H1 (cell line): ENCODE results near the gene PIAS2. TPM values are rescaled to one million over a fixed set of nuclear protein-coding genes. Genes with fewer than 3 reads are reported as not detected.

Source experiments
- CTCF ChIA-PET: fragments of 300-600 bp; sonication (Branson Sonifier 250); formaldehyde crosslinking; loops from one replicate; lab custom pipeline; 2021; ENCODE audit not compliant: partially characterized antibody; lab: Charles Lee
- POLR2A ChIA-PET: fragments of 300-600 bp; sonication (Branson Sonifier 250); formaldehyde crosslinking; loops from one replicate; lab custom pipeline; 2021; ENCODE audit warnings: inconsistent platforms; ENCODE audit not compliant: partially characterized antibody; lab: Charles Lee
- DNase-seq, 2 experiments: peaks; one replicate each; pipeline versions ENCODE4 v3.0.0 to v3.0.0-alpha.2; 2010 to 2022; ENCODE audit warnings: low spot score in 2 of 2, low read depth in 1 of 2, mixed read lengths in 1 of 2
- FAIRE-seq: peaks from 2 replicates; lab custom pipeline; 2011; peaks lifted over from hg19 to GRCh38; lab: Jason Lieb, UNC
- H2AFZ ChIP-seq: 2 replicates; pipeline ENCODE4 v1.8.1; 2012; ENCODE audit warnings: low read length, inconsistent platforms
- H2AK5ac ChIP-seq: 2 replicates; pipeline ENCODE4 v1.6.1; 2013; ENCODE audit warnings: low read depth, low read length
- H2BK120ac ChIP-seq: replicated peaks from 2 replicates; pipeline ENCODE3; 2013; ENCODE audit warnings: low read depth, low read length, inconsistent platforms
- H2BK12ac ChIP-seq: 2 replicates; pipeline ENCODE4 v1.6.1; 2013; ENCODE audit warnings: low read depth, low read length
- H2BK15ac ChIP-seq: 2 replicates; pipeline ENCODE4 v1.6.1; 2013; ENCODE audit warnings: low read length
- H2BK20ac ChIP-seq: 2 replicates; pipeline ENCODE4 v1.6.1; 2013; ENCODE audit warnings: low read length
- H2BK5ac ChIP-seq: 2 replicates; pipeline ENCODE4 v1.6.1; 2013; ENCODE audit warnings: low read depth, low read length
- H3K14ac ChIP-seq: 2 replicates; pipeline ENCODE4 v1.6.1; 2013; ENCODE audit warnings: inconsistent platforms; ENCODE audit not compliant: insufficient read length
- H3K18ac ChIP-seq: 2 replicates; pipeline ENCODE4 v1.6.1; 2013; ENCODE audit warnings: low read length; ENCODE audit errors: extremely low read depth
- H3K23ac ChIP-seq: 2 replicates; pipeline ENCODE4 v1.6.1; 2013; ENCODE audit warnings: inconsistent platforms; ENCODE audit not compliant: insufficient read length
- H3K23me2 ChIP-seq: 2 replicates; pipeline ENCODE4 v1.6.1; 2013; ENCODE audit warnings: low read depth, low read length
- H3K27ac ChIP-seq: 2 replicates; pipeline ENCODE4 v1.6.1; 2011; ENCODE audit warnings: low read depth, low read length, inconsistent platforms
- H3K27me3 ChIP-seq, 4 experiments: replicated peaks in 1 of 4; 1 replicate in 1 of 4; 2 replicates in 3 of 4; pipeline versions ENCODE4 v1.6.1 to v1.8.1; 2011 to 2013; ENCODE audit warnings: low read length in 3 of 4, mild to moderate bottlenecking in 3 of 4, inconsistent platforms in 2 of 4, mixed read lengths in 2 of 4, moderate library complexity in 1 of 4; ENCODE audit not compliant: control insufficient read depth in 3 of 4, insufficient read depth in 3 of 4; ENCODE audit errors: extremely low read depth in 1 of 4
- H3K36me3 ChIP-seq, 4 experiments: 2 replicates each; pipeline versions ENCODE4 v1.6.1 to v1.8.1; 2011 to 2013; ENCODE audit warnings: mild to moderate bottlenecking in 4 of 4, low read length in 3 of 4, moderate library complexity in 2 of 4, control low read depth in 1 of 4, inconsistent platforms in 1 of 4; ENCODE audit not compliant: insufficient read depth in 4 of 4, control insufficient read depth in 2 of 4
- H3K4ac ChIP-seq: replicated peaks from 2 replicates; pipeline ENCODE3; 2013; ENCODE audit warnings: low read length, low read depth, mixed read lengths, inconsistent platforms; ENCODE audit not compliant: insufficient read length
- H3K4me1 ChIP-seq, 4 experiments: replicated peaks in 1 of 4; 1 replicate in 1 of 4; 2 replicates in 3 of 4; pipeline versions ENCODE4 v1.6.1 to v1.8.1; 2011 to 2013; ENCODE audit warnings: low read length in 3 of 4, inconsistent platforms in 2 of 4, mixed read lengths in 1 of 4; ENCODE audit not compliant: insufficient read depth in 4 of 4, control insufficient read depth in 3 of 4
- H3K4me2 ChIP-seq, 2 experiments: 2 replicates each; pipeline versions ENCODE4 v1.6.1 to v1.8.1; 2011 to 2013; ENCODE audit warnings: low read depth in 2 of 2, low read length in 2 of 2, control low read depth in 1 of 2, inconsistent platforms in 1 of 2, mild to moderate bottlenecking in 1 of 2; ENCODE audit not compliant: insufficient read depth in 1 of 2
- H3K4me3 ChIP-seq, 4 experiments: fragments of 200-600, 300-600 bp in 1 of 4; sonication (generic), shearing (Covaris generic), sonication (Bioruptor Twin) in 1 of 4; 2 replicates each; pipeline versions ENCODE4 v1.5.1 to v1.8.1; 2011 to 2016; ENCODE audit warnings: low read length in 4 of 4, low read depth in 3 of 4, control low read depth in 2 of 4, inconsistent platforms in 2 of 4, mild to moderate bottlenecking in 2 of 4, mixed read lengths in 1 of 4, moderate library complexity in 1 of 4; ENCODE audit not compliant: insufficient read depth in 2 of 4; ENCODE audit errors: extremely low read depth in 1 of 4
- H3K56ac ChIP-seq: replicated peaks from 2 replicates; pipeline ENCODE3; 2013; ENCODE audit warnings: low read depth, mild to moderate bottlenecking, mixed read lengths, low read length, inconsistent platforms; ENCODE audit not compliant: insufficient read length
- H3K79me1 ChIP-seq: 2 replicates; pipeline ENCODE4 v1.6.1; 2013; ENCODE audit warnings: low read depth, low read length, control low read depth
- H3K79me2 ChIP-seq, 2 experiments: 2 replicates each; pipeline versions ENCODE4 v1.6.1 to v1.8.1; 2012 to 2013; ENCODE audit warnings: low read length in 2 of 2, mild to moderate bottlenecking in 2 of 2, inconsistent platforms in 1 of 2; ENCODE audit not compliant: insufficient read depth in 2 of 2, control insufficient read depth in 1 of 2
- H3K9ac ChIP-seq, 4 experiments: replicated peaks in 1 of 4; 1 replicate in 1 of 4; 2 replicates in 3 of 4; pipeline versions ENCODE4 v1.6.1 to v1.8.1; 2011 to 2013; ENCODE audit warnings: low read depth in 3 of 4, low read length in 3 of 4, control low read depth in 2 of 4, mild to moderate bottlenecking in 2 of 4, moderate library complexity in 2 of 4, inconsistent platforms in 1 of 4; ENCODE audit errors: extremely low read depth in 1 of 4
- H3K9me3 ChIP-seq, 2 experiments: 2 replicates each; pipeline versions ENCODE4 v1.6.1 to v1.8.1; 2012 to 2013; ENCODE audit warnings: mild to moderate bottlenecking in 2 of 2, moderate library complexity in 2 of 2, control low read depth in 1 of 2, inconsistent platforms in 1 of 2, low read depth in 1 of 2, low read length in 1 of 2, mixed read lengths in 1 of 2; ENCODE audit not compliant: insufficient read depth in 2 of 2
- H4K20me1 ChIP-seq, 2 experiments: replicated peaks in 1 of 2; 2 replicates each; pipeline versions ENCODE3 to v1.8.1; 2011 to 2013; ENCODE audit warnings: inconsistent platforms in 2 of 2, low read length in 2 of 2, mild to moderate bottlenecking in 1 of 2; ENCODE audit not compliant: insufficient read depth in 2 of 2, control insufficient read depth in 1 of 2
- H4K5ac ChIP-seq: 2 replicates; pipeline ENCODE4 v1.6.1; 2013; ENCODE audit warnings: low read length, low read depth, mixed read lengths, inconsistent platforms; ENCODE audit not compliant: insufficient read length
- H4K8ac ChIP-seq: 2 replicates; pipeline ENCODE4 v1.8.0; 2013; ENCODE audit warnings: mild to moderate bottlenecking, moderate library complexity, low read length, inconsistent platforms; ENCODE audit not compliant: insufficient read depth; ENCODE audit errors: extremely low read depth
- H4K91ac ChIP-seq: replicated peaks from 2 replicates; pipeline ENCODE3; 2013; ENCODE audit warnings: low read length, mixed read lengths, inconsistent platforms; ENCODE audit not compliant: insufficient read length
- BCL11A ChIP-seq, 2 experiments: IDR thresholded peaks; one replicate each; pipeline ENCODE4 v1.6.1; 2011; ENCODE audit warnings: low read depth in 2 of 2, low read length in 2 of 2, mild to moderate bottlenecking in 2 of 2
- JUND ChIP-seq: IDR thresholded peaks from 2 replicates; pipeline ENCODE4 v1.6.1; 2011; ENCODE audit warnings: mild to moderate bottlenecking, improper control_type of control experiment, low read length
- PHF8 ChIP-seq: fragments of 200-600 bp; sonication (generic); conservative IDR thresholded peaks from 2 replicates; pipeline ENCODE4 v1.7.1; 2012; ENCODE audit warnings: low read depth, mild to moderate bottlenecking, inconsistent platforms, low read length, moderate library complexity
- WGBS, 2 experiments: shearing (Covaris generic) in 1 of 2; methylation state at CpG; one replicate each; pipeline versions ENCODE4 v1.1.6 to v1.1.7; 2013 to 2015; ENCODE audit warnings: low lambda C conversion rate in 2 of 2, mixed read lengths in 2 of 2, inconsistent platforms in 1 of 2, low coverage in 1 of 2, missing lambda C conversion rate in 1 of 2; ENCODE audit not compliant: insufficient replicate concordance in 2 of 2, insufficient coverage in 1 of 2, insufficient read length in 1 of 2; ENCODE audit errors: extremely low coverage in 1 of 2, missing lambda C conversion rate in 1 of 2; 5-methylcytosine and 5-hydroxymethylcytosine counted together
- polyA plus RNA-seq, 7 experiments: library from polyadenylated mRNA; depleted of rRNA in 3 of 7; stranded (reverse) in 5 of 7; unstranded in 2 of 7; fragments of >200 nt in 5 of 7; fragments of 200-250 nt in 2 of 7; gene quantifications; 1 replicate in 5 of 7; 2 replicates in 1 of 7; 4 replicates in 1 of 7; pipeline versions ENCODE4 v1.2.1 to v1.2.3, GENCODE V29; 2011 to 2013; ENCODE audit warnings: missing spikeins in 2 of 7, mixed read lengths in 2 of 7
- total RNA-seq: library from RNA; stranded (reverse); fragmentation: NEBNext Ultra II Directional; extraction: Animal tissue kit (Norgen Biotek cat#: 25700); gene quantifications from 2 replicates; pipeline ENCODE4 v1.2.1, GENCODE V29; 2021

PIAS2 gene
- total and polyA plus RNA-seq, 2 of the 8 experiments (the other 6 are each of a cell fraction or from before 2014, with no cell fraction given): 20.1 to 53.9 TPM

DNA sequence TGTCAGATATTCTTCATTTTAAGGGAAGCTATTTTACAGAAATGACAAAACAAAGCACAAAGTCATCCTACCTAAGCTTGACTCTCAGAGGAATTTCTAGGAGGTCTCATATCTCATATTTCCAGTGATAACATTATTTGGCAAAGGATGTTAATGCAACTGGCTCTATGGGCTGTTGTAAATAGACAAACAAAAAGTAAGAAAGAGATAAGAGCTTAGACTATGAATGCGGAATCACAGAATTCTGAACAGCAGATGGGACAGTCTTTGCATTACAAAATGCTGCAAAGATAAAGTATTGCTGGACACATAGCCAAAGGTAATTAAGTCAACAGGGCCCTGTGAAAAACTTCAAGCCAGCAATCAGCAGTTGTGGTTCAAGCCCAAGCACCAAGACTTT is 23.9 kb downstream of the PIAS2 start:
- Histone ChIP-seq H3K79me2 (peaks cover 7 to 99% of the 10 kb centered on the region in 2 experiments), H4K8ac (no peak overlapping the region), H4K20me1 (peaks cover 0 to 2% of the 10 kb centered on the region in 2 experiments), H3K18ac (no peak overlapping the region), H2BK120ac (no peak overlapping the region), H2BK20ac (no peak overlapping the region), H3K9me3 (peaks cover 19 to 22% of the 10 kb centered on the region in 2 experiments), H3K4me1 (no peaks in the 10 kb centered on the region), H4K5ac (no peak overlapping the region), H3K56ac (no peak overlapping the region), H2AK5ac (no peak overlapping the region), H3K27ac (no peak overlapping the region), H3K4me2 (no peak overlapping the region), H2BK15ac (no peak overlapping the region), H3K4me3 (no peak overlapping the region), H3K14ac (no peak overlapping the region), H3K27me3 (no peaks in the 10 kb centered on the region), H3K36me3 (peaks cover 9 to 28% (median 20%) of the 10 kb centered on the region in 4 experiments; a peak in 7 of 8 replicates), H4K91ac (no peak overlapping the region), H3K4ac (no peak overlapping the region), H3K9ac (no peak overlapping the region), H2BK12ac (no peak overlapping the region), H3K79me1 (peaks cover 9% of the 10 kb centered on the region), H3K23me2 (no peaks in the 10 kb centered on the region), H2BK5ac (no peak overlapping the region), H3K23ac (no peak overlapping the region), H2AFZ (no peak overlapping the region)
- FAIRE-seq (no peak), DNase-seq (no peak)
- CTCF ChIA-PET: interaction anchor here (1.0 kb wide), 1 partner anchor 1523 kb away, joined by 3 read pairs; no protein-coding TSS in a partner anchor
- POLR2A ChIA-PET: interaction anchor here (1.0 kb wide), 1 partner anchor 16 kb away, joined by 3 read pairs; no protein-coding TSS in a partner anchor
- 80% methylated on average over 1 of the region's 1 CpG; no CpG with 5 or more reads in 1 of the 2 experiments for WGBS, 2 experiments
- TF ChIP-seq JUND (no peak), BCL11A (IDR thresholded peaks at IDR 0.05; ENCODE audit: low read depth in 2 of 2, low read length in 2 of 2) (no peak), PHF8 (no peak)
